CD4-positive, alpha-beta T cell treated with Interleukin-12 subunit alpha and Interleukin-12 subunit beta, for 1 hour (primary cell): ENCODE data around the gene PBOV1.

Experiments used
- DNase-seq: peaks from one replicate; pipeline ENCODE4 v3.0.0-alpha.2; 2020

Gene PBOV1

DNA sequence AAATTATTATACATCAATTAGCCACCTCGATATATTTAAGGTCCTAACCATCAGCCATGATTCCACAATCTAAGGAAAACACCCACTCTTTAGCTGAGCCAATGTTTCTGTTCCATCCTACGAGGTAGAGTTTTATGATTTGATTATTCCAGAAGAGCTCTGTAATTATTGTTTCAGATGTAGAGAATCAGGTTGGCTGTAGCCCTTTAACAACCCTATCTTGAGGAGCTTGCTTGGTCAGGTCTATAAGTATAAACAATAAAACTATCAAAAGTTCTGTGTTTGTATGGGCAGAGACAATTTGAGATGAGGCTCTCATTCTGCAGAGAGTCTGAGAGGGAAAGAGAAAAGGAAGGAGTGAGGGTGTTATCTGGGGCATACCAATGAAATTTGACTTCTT, at the start of gene PBOV1:
Gene PBOV1 (minus strand): TSS at position 43 of the 400 bp plus-strand sequence. CDS start 96 bp downstream, outside the sequence.
- DNase-seq, result no peak

DNA sequence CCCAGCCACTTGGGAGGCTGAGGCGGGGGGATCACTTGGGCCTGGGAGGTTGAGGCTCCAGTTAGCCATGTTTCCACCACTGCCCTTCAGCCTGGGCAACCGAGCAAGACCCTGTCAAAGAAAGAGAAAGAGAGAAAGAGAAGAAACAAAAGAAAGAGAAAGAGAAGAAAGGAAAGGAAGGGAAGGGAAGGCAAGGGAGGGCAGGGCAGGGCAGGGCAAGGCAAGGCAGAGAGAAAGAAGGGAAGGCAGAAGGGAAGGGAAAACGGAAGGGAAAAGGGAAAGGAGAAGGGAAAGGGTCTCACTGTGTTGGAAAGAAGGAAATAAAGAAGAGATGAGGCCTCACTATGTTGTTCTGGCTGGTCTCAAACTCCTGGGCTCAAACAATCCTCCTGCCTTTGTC, 47.8 kb upstream of the PBOV1 start:
- DNase-seq, result no peak

DNA sequence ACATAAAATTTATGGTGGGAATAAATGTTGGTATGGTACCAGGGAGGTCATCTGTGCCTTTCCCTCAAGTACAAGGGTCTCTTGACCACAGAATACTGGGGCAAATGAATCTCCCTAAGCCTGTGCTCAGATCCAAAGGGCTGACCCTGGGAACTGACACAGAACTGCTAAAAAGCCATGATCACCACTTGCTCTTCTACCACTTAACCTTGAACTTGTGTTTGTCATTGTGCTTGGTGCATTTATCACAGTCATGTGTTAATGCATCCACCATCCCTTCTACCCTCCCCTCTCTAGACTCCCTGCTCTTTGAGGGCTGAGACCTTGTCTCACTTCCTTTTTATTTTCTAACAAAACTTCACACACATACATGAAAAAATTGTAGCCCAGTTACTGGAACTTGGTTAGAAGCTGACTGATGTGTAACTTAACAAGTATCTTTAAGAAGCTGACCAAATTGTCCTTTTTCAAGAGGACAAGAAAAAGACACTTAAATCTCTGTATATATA, 46.1 kb upstream of the PBOV1 start:
- no peak for DNase-seq

DNA sequence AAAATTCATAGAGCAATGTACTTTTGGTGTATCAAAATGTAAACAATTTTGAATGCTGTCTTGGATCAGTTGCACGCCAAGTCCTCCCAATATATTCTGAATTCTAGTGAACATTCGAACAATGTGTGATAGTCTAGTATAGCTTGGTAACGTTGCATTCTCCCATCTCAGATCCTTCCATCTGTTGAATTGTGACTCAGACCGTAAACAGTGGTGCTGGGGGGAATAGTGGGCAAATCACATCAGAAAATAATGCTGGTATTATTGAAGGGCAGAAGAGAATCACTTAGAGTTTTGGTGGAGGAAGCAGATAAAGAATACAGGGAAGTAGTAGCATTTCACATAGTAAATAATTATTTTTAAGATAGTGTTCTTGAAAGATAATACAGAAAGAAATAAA, 45.7 kb upstream of the PBOV1 start:
- no peak for DNase-seq

DNA sequence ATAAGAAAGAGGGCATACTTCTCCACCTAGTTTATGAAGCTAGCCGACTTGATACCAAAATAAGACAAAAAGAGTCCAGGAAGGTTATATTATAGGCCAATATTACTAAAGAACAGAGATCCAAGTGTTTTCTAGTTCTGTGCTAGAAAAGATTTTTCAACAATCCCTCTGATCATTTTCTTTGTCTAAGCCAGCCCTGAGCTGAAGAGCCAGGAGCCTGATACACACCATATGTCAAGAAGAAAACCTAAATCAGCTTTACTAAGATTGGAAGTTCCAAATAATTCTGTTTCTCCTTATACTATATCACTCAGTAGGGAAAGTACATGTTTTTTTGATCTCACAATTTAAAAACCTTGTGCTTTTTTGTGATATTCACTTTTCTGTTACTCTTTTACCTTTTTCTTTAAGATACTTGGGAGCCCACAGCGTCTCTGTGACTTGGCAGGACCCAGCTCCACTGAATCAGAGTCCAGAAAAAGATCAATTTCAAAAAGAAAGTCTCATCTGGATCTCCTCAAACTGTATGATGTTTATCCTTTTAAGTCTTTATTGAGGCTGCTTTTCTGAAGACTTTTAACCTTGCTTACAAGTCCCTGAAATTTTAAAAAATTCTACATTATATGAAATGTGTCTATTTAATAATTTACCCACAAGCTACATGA, 43.0 kb upstream of the PBOV1 start:
- no peak for DNase-seq

- DNase-seq, result no peak
Observed at GRCh38 chr6:138258991-138259390, 40.7 kb upstream of the PBOV1 start.

DNA sequence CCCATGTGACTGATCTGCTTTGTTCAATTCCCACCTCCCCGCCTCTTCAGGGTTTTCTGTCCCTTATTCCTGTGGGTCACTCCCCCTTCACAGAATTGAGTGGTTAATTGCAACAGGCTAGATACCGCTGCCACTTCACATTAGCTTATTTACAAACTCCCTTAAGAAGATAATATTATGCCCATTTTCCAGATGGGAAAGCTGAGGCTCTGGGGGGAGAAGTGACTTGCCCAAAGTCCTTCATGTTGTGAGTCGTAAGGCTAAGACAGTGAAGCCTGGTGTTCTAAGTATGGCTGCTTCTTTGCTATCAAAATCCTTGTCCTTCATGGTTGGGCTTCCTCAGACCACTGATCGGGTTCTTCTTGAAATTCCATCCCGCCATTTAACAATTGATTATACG, 39.9 kb upstream of the PBOV1 start:
- no peak for DNase-seq

- no peak for DNase-seq
Observed at GRCh38 chr6:138257638-138258040, 39.3 kb upstream of the PBOV1 start.

- DNase-seq, result no peak
Observed at GRCh38 chr6:138255443-138255842, 37.2 kb upstream of the PBOV1 start.

DNA sequence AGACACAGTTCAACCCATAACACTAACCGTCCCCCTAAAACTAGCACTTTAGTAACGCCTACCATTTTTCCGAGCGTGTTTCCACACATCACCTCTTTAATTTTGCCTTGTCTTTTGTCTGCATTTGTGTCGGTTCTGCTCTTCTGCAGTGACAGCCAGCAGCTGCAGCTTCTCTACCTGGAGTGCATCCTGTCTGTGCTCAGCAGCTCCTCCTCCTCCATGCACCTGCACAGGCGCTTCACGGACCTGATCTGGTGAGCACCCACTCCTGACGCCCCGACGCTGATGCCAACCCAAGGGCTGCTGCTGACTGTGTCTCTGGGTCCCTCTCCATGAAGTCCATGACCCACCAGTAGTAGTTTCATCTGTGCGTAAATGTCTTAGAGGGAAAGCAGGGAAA, 35.4 kb upstream of the PBOV1 start:
- DNase-seq, result no peak

- no peak for DNase-seq
Observed at GRCh38 chr6:138250513-138251247, 32.4 kb upstream of the PBOV1 start.

DNA sequence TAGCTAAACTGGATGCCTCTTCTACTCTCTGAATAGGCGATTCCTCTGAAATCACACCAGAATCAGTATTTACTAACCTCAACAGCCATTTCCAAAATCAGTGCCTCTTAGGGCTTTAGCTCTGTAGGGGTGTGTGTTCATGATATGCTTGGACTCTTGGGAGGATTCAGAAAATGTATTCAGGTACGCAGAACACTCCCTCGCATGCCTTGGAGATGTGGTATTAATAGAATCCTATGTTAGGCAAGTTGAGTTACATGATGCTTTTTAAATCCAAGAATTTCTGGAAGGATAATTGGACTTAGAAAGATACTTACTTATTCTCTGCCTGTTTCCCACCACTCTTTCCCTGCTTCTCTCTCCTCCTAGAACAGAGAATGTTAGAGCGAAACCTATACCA, 31.8 kb upstream of the PBOV1 start:
- DNase-seq, result no peak

DNA sequence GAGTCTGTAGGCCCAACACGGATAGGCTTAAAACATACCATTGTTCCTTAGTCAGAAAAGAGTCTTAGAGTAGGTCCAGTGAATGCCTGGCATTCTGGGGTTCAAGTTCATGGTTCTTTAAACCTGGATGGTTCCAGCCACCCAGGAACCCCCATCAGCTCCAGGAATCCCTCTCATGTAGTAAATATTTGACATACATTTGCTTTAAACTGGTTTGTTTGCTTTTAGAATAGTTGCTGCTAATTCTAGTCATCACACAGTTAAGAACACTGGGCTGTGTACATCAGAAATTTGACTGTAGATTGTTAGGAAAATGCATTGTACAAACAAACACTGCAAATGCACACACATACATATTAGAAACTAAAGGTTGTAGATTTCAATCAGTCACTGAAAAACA, 30.6 kb upstream of the PBOV1 start:
- no peak for DNase-seq

GRCh38 chr6:138248011-138248410, 29.7 kb upstream of the PBOV1 start:
- DNase-seq, result no peak

GRCh38 chr6:138246650-138247440, 28.6 kb upstream of the PBOV1 start:
- no peak for DNase-seq

- no peak for DNase-seq
Observed at GRCh38 chr6:138245751-138246150, 27.5 kb upstream of the PBOV1 start.

- DNase-seq, result no peak
Observed at GRCh38 chr6:138242987-138243592, 24.8 kb upstream of the PBOV1 start.

GRCh38 chr6:138241934-138242333, 23.6 kb upstream of the PBOV1 start:
- no peak for DNase-seq

- no peak for DNase-seq
Observed at GRCh38 chr6:138241381-138241780, 23.1 kb upstream of the PBOV1 start.

DNA sequence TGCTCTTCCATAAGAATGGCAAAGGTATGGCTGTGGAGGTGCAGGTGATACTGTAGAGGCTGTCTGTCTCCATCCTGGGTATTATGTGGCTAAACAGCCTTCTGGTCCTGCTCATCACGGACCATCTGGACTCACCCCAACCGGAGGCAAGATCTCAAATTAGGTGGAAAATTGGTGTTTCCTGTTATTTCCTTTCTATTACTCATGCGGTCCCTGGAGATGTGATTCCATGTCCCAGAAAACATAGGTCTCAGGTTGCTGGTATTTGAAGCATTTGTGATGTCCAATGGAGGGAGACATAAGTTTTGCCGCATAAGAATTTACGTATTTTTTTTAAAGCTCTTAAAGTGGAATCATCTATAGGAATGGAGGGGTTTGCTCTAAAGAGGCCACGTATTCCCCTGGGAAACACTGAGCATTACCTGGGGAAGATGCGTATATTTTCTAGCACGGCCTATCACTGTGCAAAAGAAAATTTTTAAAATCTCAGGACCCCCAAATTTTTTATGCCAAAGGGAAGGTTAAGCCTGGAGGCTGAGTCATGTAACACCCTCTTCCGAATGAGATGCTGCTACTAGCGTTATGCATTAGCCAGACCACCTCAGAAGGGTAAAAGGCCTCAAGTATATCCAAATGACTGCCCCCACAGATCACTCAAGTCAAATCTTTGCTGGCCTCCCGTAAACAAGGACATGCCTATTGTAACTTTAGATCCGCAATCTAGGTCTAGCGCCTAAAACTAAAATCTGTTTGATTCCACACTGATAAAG, 22.4 kb upstream of the PBOV1 start:
- DNase-seq, result no peak

- no peak for DNase-seq
Observed at GRCh38 chr6:138239774-138240173, 21.5 kb upstream of the PBOV1 start.

DNA sequence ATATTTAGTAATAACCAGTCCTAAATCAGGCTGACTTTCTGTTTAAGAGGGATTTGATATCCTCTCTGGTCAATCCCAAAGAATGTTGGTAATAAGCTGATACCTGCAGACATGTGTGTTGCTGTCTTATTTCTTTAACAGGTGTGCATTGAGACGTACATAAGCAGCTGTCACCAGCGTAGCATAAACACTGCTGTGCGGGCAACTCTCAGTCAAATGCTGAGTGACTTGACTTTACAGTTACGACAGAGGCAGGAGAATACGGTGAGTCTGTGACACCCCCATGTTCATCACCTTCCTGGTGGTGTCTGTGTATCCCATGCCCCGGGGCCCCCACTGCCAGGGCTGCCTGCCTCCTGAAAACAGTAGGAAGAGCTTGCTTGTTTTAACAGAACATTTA, 20.1 kb upstream of the PBOV1 start:
- DNase-seq, result no peak
